Epithelial cell of proximal tubule (primary cell): ENCODE data around the gene ACVRL1. TPM values are rescaled to one million over a fixed set of nuclear protein-coding genes. Genes with fewer than 3 reads are reported as not detected.

Experiments
- DNase-seq: peaks from one replicate; pipeline ENCODE4 v3.0.0-alpha.2; 2011; ENCODE audit warnings: low read depth
- H3K4me3 ChIP-seq: 2 replicates; pipeline ENCODE4 v1.5.1; 2011; ENCODE audit warnings: low read depth, mild to moderate bottlenecking, low read length
- total RNA-seq: library from RNA; depleted of rRNA; stranded (reverse); fragments of >200 nt; gene quantifications from 2 replicates; pipeline ENCODE4 v1.2.3, GENCODE V29; 2015
- TF ChIP-seq, protein P1 (sequence below): conservative IDR thresholded peaks from 2 replicates; pipeline ENCODE4 v1.5.1; 2012; ENCODE audit warnings: low read depth, mild to moderate bottlenecking, low read length

ACVRL1 gene
- total RNA-seq, 1 donor from 2014 or later, result 3.6 TPM

DNA sequence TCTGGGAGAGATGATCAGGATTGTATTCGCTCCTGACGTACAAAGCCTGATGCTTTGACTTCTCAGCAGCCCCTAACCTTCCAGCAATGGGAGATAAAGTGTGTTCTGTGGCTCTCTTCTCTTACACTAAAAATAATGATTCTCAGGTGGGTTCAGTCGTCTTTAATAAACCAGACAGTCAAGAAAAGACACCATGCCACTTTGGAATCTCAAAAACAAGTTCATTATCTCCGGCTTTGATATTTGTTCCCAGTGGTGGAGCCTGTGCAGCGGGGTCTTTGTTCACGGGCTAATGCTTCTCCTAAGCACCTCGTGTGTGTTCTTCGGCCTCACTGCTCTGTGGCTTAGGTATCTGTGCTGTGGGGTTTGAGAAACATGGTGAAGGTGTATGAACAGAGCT is 45.8 kb downstream of the ACVRL1 start:
- TF ChIP-seq, protein P1, sequence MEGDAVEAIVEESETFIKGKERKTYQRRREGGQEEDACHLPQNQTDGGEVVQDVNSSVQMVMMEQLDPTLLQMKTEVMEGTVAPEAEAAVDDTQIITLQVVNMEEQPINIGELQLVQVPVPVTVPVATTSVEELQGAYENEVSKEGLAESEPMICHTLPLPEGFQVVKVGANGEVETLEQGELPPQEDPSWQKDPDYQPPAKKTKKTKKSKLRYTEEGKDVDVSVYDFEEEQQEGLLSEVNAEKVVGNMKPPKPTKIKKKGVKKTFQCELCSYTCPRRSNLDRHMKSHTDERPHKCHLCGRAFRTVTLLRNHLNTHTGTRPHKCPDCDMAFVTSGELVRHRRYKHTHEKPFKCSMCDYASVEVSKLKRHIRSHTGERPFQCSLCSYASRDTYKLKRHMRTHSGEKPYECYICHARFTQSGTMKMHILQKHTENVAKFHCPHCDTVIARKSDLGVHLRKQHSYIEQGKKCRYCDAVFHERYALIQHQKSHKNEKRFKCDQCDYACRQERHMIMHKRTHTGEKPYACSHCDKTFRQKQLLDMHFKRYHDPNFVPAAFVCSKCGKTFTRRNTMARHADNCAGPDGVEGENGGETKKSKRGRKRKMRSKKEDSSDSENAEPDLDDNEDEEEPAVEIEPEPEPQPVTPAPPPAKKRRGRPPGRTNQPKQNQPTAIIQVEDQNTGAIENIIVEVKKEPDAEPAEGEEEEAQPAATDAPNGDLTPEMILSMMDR, result no peak
- no peak for DNase-seq
- H3K4me3 ChIP-seq, result peak overlapping the region; percentile 96

DNA sequence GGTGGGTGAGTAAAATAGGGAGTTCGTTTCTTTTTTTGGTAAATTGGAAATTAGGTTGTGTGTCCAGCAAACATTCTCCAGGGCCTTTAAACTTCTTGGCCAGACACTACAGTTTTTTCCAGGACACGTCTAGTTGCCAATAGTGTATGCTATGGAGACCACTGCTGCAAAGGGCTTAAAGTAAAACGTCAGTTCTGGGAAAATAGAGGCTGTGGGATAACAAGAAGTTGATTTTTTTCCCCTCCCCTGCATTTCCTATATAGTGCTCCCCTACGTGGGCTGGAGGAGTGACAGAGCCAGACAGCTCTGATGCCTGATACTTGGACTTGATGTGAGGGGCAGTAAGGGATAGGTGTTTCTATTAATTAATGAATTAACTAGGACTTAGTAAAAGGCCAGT is 46.6 kb downstream of the ACVRL1 start:
- TF ChIP-seq, protein P1, result no peak
- no peak for DNase-seq
- H3K4me3 ChIP-seq, result peak overlapping the region; percentile 96

DNA sequence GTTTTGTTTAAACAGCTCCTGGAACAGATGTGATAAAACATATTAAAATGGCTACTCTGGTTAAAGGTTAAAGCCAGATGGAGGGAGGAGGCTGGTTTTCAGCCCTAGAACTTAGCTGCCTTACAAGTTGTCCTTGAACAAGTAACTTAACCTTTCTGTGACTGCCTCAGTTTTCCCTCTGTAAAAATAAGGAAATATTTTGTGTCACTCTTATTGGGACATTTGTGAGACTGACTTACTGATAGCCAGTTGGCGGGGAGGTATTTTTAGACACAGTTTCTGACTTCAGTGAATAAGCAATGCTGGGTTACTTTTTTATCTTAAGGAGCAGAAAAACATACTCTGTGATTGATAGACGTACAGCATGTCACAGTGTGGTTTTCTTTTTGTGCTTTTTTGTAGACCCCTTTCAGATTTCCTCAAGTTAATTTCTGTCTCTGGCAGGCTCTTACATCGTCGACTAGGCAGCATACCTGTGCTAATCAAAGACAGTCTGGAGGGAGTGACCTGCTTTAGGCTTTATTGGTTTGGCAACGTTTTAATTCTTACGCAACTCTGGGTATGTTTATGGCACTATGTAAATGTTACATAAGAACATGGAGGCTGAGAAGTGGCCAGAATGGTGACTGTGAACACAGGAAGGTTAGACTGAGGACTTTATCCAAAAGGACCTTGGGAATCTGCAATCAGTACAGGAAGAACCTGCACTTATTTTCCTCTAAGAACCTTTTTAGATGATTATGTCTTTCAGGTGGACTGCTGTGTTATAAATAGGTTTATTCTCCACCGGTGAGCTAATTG is 47.5 kb downstream of the ACVRL1 start:
- H3K4me3 ChIP-seq, result peak overlapping the region; percentile 96
- TF ChIP-seq, protein P1, result no peak
- DNase-seq, result no peak

DNA sequence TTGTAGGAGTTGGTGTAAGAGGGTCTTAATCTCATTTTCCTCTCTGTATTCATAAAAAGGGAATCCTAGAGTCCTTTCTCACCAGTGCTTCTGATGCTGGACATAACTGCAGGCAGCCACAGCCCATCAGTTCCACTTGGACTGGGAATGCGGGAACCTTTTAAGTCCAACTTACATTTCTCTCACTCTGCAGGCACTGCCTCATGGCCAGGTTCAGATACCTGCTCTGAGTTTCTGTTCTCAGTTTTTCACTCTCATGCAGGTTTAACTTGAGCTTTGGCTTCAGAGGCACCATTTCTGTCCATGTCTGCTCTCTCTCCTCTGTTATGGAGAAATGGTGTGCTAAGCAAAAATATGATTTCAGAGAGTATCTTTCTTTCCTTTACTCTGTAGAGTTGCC is 48.4 kb downstream of the ACVRL1 start:
- peak overlapping the region; percentile 96 for H3K4me3 ChIP-seq
- DNase-seq, result no peak
- TF ChIP-seq, protein P1, result no peak

DNA sequence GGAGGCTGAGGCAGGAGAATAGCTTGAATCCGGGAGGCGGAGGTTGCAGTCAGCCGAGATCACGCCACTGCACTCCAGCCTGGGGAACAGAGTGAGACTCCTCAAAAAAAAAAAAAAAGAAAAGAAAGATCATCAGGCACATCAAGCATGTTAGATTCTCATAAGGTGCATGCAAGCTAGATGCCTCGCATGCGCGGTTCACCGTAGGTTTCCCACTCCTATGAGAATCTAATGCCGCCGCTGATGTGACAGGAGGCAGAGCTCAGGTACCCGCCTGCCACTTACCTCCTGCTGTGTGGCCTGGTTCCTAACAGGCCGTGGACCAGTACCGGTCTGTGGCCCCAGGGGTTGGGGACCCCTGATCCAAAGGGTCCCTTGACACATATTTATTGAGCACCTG is 51.2 kb downstream of the ACVRL1 start:
- no peak overlapping the region for H3K4me3 ChIP-seq
- no peak for DNase-seq
- TF ChIP-seq, protein P1, result no peak

DNA sequence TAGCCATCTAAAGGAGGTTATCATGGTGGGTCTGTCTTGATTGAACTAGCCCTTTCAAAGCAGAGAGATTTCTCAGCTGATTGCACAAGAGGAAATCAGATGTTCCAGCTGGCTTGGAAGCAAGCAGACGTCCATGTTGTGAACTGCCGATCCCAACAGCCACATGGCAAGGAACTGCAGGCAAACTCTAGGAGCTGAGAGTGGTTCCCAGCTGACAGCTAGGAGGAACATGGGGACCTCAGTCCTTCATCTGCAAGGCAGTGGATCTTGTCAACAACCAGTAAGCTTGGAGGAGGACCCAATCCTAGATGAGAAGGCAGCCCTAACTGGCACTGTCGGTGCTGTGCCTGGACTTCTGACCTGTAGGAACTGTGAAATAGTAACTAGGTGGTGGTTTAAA is 51.9 kb downstream of the ACVRL1 start:
- peak overlapping the region; percentile 17 for H3K4me3 ChIP-seq
- TF ChIP-seq, protein P1, result no peak
- DNase-seq, result no peak

DNA sequence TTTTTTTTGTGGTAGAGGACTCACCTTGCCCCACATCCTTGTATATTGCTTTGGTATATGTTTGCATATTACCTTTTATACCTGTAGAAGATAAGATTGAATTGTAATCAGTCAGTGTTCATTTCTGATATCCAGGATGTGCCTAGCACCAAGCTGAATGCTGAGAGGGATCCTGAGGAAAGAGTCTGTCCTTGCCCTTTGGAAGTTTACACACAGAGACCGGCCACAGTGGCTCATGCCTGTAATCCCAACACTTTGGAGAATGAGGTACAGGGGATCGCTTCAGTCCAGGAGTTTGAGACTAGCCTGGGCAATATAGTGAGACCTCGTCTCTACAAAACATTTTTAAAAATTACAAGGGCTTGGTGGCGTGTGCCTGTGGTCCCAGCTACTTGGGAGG is 52.6 kb downstream of the ACVRL1 start:
- TF ChIP-seq, protein P1, result no peak
- DNase-seq, result no peak

More for the DNA sequence above, 52.6 kb downstream of the ACVRL1 start:
- no peak overlapping the region for H3K4me3 ChIP-seq
